ENCODE results near the gene OR6K3. TPM values are rescaled to one million over a fixed set of nuclear protein-coding genes. Genes with fewer than 3 reads are reported as not detected.
"Not testable (repeated sequence)": the region's sequence is repeated elsewhere in the genome, so short reads cannot be mapped to it uniquely, and the experiment has no call there.

The OR6K3 gene
- total RNA-seq, 1 donor from 2014 or later: not detected

- intact Hi-C loops (cut with micrococcal nuclease): no loop called here
- H3K4me3 Mint-ChIP-seq: no peak overlapping the region
- no peak overlapping the region for H3K27ac Mint-ChIP-seq
- H3K4me1 Mint-ChIP-seq: no peaks in the 10 kb centered on the region
- H3K36me3 Mint-ChIP-seq (ENCODE audit: low read depth): no peaks in the 10 kb centered on the region
- DNase-seq: no peak
- peaks cover 8% of the 10 kb centered on the region for H3K27me3 Mint-ChIP-seq
- no peaks in the 10 kb centered on the region for H3K9me3 Mint-ChIP-seq
These were observed 14.4 kb downstream of the OR6K3 start for GRCh38 chr1:158706096-158706495.

- intact Hi-C loops (cut with micrococcal nuclease): no loop called here
- H3K4me3 Mint-ChIP-seq: no peak within 1 kb of the TSS
- H3K4me1 Mint-ChIP-seq: no peaks in the 10 kb centered on the region
- H3K27ac Mint-ChIP-seq: no peak within 1 kb of the TSS
- peaks cover 3% of the 10 kb centered on the region for H3K27me3 Mint-ChIP-seq
- no peaks in the 10 kb centered on the region for H3K9me3 Mint-ChIP-seq
- DNase-seq: no peak
- no peaks in the 10 kb centered on the region for H3K36me3 Mint-ChIP-seq (ENCODE audit: low read depth)
These were observed 20.0 kb downstream of the OR6K3 start, which contains the start of gene OR6K2 for GRCh38 chr1:158700552-158700951. TSS of gene OR6K2 (minus strand) at chr1:158700652. CDS start at chr1:158700652, 0 bp downstream.

GRCh38 chr1:158694596-158694995 is 25.9 kb downstream of the OR6K3 start:
- intact Hi-C loops (cut with micrococcal nuclease): no loop called here
- no peak for DNase-seq
- peaks cover 3% of the 10 kb centered on the region for H3K27me3 Mint-ChIP-seq
- H3K27ac Mint-ChIP-seq: no peak overlapping the region
- H3K4me1 Mint-ChIP-seq: no peaks in the 10 kb centered on the region
- H3K36me3 Mint-ChIP-seq (ENCODE audit: low read depth): no peaks in the 10 kb centered on the region
- no peaks in the 10 kb centered on the region for H3K9me3 Mint-ChIP-seq
- no peak overlapping the region for H3K4me3 Mint-ChIP-seq

GRCh38 chr1:158692356-158692755 is 28.2 kb downstream of the OR6K3 start:
- Mint-ChIP-seq H3K27me3 (peaks cover 2% of the 10 kb centered on the region), H3K4me1 (no peaks in the 10 kb centered on the region), H3K36me3 (ENCODE audit: low read depth) (no peaks in the 10 kb centered on the region), H3K4me3 (no peak overlapping the region), H3K27ac (no peak overlapping the region), H3K9me3 (no peaks in the 10 kb centered on the region)
- DNase-seq: no peak
- intact Hi-C loops (cut with micrococcal nuclease): no loop called here

- DNase-seq: no peak
- Mint-ChIP-seq H3K27ac (no peak overlapping the region), H3K9me3 (no peaks in the 10 kb centered on the region), H3K4me1 (no peaks in the 10 kb centered on the region), H3K36me3 (ENCODE audit: low read depth) (no peaks in the 10 kb centered on the region), H3K4me3 (no peak overlapping the region), H3K27me3 (peaks cover 5% of the 10 kb centered on the region)
- intact Hi-C loops (cut with micrococcal nuclease): no loop called here
These were observed 28.6 kb downstream of the OR6K3 start for GRCh38 chr1:158691907-158692306.

GRCh38 chr1:158691149-158691548 is 29.4 kb downstream of the OR6K3 start:
- H3K9me3 Mint-ChIP-seq; H3K27me3 Mint-ChIP-seq; H3K36me3 Mint-ChIP-seq (ENCODE audit: low read depth); DNase-seq; H3K27ac Mint-ChIP-seq; intact Hi-C loops (cut with micrococcal nuclease); H3K4me1 Mint-ChIP-seq; H3K4me3 Mint-ChIP-seq: not testable (repeated sequence)

GRCh38 chr1:158689875-158690274 is 30.6 kb downstream of the OR6K3 start:
- Mint-ChIP-seq H3K9me3 (no peaks in the 10 kb centered on the region), H3K36me3 (ENCODE audit: low read depth) (no peaks in the 10 kb centered on the region), H3K4me3 (no peak overlapping the region), H3K27ac (no peak overlapping the region), H3K4me1 (no peaks in the 10 kb centered on the region), H3K27me3 (peaks cover 9% of the 10 kb centered on the region)
- DNase-seq: no peak
- intact Hi-C loops (cut with micrococcal nuclease): no loop called here

GRCh38 chr1:158689110-158689509 is 31.4 kb downstream of the OR6K3 start:
- H3K4me3 Mint-ChIP-seq: no peak overlapping the region
- DNase-seq: no peak
- H3K9me3 Mint-ChIP-seq: no peaks in the 10 kb centered on the region
- H3K27me3 Mint-ChIP-seq: peaks cover 13% of the 10 kb centered on the region
- H3K36me3 Mint-ChIP-seq (ENCODE audit: low read depth): no peaks in the 10 kb centered on the region
- intact Hi-C loops (cut with micrococcal nuclease): no loop called here
- H3K4me1 Mint-ChIP-seq: no peaks in the 10 kb centered on the region
- no peak overlapping the region for H3K27ac Mint-ChIP-seq

- DNase-seq; H3K4me3 Mint-ChIP-seq; H3K4me1 Mint-ChIP-seq; H3K36me3 Mint-ChIP-seq (ENCODE audit: low read depth); intact Hi-C loops (cut with micrococcal nuclease); H3K9me3 Mint-ChIP-seq; H3K27ac Mint-ChIP-seq: not testable (repeated sequence)
- H3K27me3 Mint-ChIP-seq: peaks cover 13% of the 10 kb centered on the region
These were observed 32.2 kb downstream of the OR6K3 start for GRCh38 chr1:158688343-158688742.

GRCh38 chr1:158687037-158687436 is 33.5 kb downstream of the OR6K3 start:
- no peaks in the 10 kb centered on the region for H3K9me3 Mint-ChIP-seq
- no peaks in the 10 kb centered on the region for H3K36me3 Mint-ChIP-seq (ENCODE audit: low read depth)
- no peak overlapping the region for H3K27ac Mint-ChIP-seq
- H3K4me1 Mint-ChIP-seq: no peaks in the 10 kb centered on the region
- intact Hi-C loops (cut with micrococcal nuclease): no loop called here
- peaks cover 15% of the 10 kb centered on the region for H3K27me3 Mint-ChIP-seq
- H3K4me3 Mint-ChIP-seq: no peak overlapping the region
- DNase-seq: no peak

GRCh38 chr1:158686111-158687009 is 34.2 kb downstream of the OR6K3 start, which contains the start of gene SPTA1:
TSS of gene SPTA1 (minus strand) at chr1:158686715. CDS start at chr1:158686517, 198 bp downstream.
- H3K36me3 Mint-ChIP-seq (ENCODE audit: low read depth): no peaks in the 10 kb centered on the region

GRCh38 chr1:158685085-158685484 is 35.4 kb downstream of the OR6K3 start:
- Mint-ChIP-seq H3K36me3 (ENCODE audit: low read depth) (no peaks in the 10 kb centered on the region), H3K9me3 (no peaks in the 10 kb centered on the region), H3K4me3 (no peak overlapping the region), H3K27me3 (peaks cover 17% of the 10 kb centered on the region), H3K27ac (no peak overlapping the region), H3K4me1 (no peaks in the 10 kb centered on the region)
- DNase-seq: no peak
- intact Hi-C loops (cut with micrococcal nuclease): no loop called here

More at GRCh38 chr1:158686111-158687009, 34.2 kb downstream of the OR6K3 start, which contains the start of gene SPTA1:
- intact Hi-C loops (cut with micrococcal nuclease): no loop called here
- Mint-ChIP-seq H3K4me3 (no peak within 1 kb of the TSS), H3K27ac (no peak within 1 kb of the TSS), H3K27me3 (peaks cover 17% of the 10 kb centered on the region), H3K9me3 (no peaks in the 10 kb centered on the region), H3K4me1 (no peaks in the 10 kb centered on the region)
- DNase-seq: no peak

- intact Hi-C loops (cut with micrococcal nuclease): no loop called here
- H3K36me3 Mint-ChIP-seq (ENCODE audit: low read depth): no peaks in the 10 kb centered on the region
- DNase-seq: no peak
- H3K4me3 Mint-ChIP-seq: no peak overlapping the region
- no peaks in the 10 kb centered on the region for H3K9me3 Mint-ChIP-seq
- no peak overlapping the region for H3K27ac Mint-ChIP-seq
- no peaks in the 10 kb centered on the region for H3K4me1 Mint-ChIP-seq
- peaks cover 12% of the 10 kb centered on the region for H3K27me3 Mint-ChIP-seq
These were observed 38.9 kb downstream of the OR6K3 start for GRCh38 chr1:158681606-158682005.

GRCh38 chr1:158679289-158679688 is 41.2 kb downstream of the OR6K3 start:
- Mint-ChIP-seq H3K9me3 (no peaks in the 10 kb centered on the region), H3K36me3 (ENCODE audit: low read depth) (no peaks in the 10 kb centered on the region), H3K27ac (no peak overlapping the region), H3K27me3 (peaks cover 11% of the 10 kb centered on the region), H3K4me3 (no peak overlapping the region), H3K4me1 (no peaks in the 10 kb centered on the region)
- DNase-seq: no peak
- intact Hi-C loops (cut with micrococcal nuclease): no loop called here

Measured in activated CD4-positive, alpha-beta T cell treated with anti-CD3 and anti-CD28 coated beads, Interleukin-2, amount 10 ng/mL, durations not matched to agents 24 days and 14 days (primary cell).